Raji (cell line): ENCODE results near the gene UTRN.

Source experiments
- POLR2A ChIP-seq: IDR thresholded peaks from 2 replicates; pipeline ENCODE4 v1.6.1; 2011; ENCODE audit warnings: low read depth, low read length, control low read depth; ENCODE audit not compliant: insufficient read depth

The UTRN gene

DNA sequence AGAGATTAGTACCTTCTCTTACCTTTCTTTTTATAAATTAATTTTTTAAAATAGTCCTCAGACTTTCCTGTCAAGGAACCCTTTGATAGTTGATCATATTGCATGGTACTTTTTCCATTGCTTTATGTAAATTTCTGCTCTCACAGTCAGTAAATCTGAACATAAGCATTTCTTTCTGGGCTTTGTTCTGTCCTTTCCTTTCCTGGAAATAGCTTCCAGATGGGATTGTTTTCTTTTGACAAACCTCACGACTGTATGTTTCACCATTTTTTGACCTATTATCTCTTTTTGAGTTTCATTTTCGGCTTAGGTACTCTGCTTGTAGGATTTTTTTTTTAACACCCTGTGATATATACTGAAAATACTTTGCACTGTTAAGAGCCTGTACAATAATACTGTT is 32.6 kb downstream of the UTRN start:
- TF ChIP-seq POLR2A = no peak

DNA sequence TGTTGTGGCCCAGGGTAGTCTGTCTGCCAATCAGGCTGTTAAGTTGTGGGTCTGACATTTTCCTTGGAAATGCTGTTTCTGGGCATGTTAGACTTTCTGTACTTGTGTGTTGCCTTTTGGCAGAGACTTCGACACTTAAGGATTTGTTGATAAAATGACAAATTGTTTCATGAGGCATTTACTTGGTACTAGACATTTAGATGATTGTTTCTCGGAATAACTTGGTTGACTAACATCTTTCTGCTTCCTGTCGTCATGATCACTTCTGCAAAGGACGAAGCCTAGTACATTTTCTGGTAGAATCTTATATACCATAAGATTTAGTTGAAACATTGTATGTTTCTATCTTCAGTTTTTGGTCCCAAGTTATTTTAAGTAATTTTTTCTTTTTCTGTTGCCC is 34.1 kb downstream of the UTRN start:
- no peak for TF ChIP-seq POLR2A

DNA sequence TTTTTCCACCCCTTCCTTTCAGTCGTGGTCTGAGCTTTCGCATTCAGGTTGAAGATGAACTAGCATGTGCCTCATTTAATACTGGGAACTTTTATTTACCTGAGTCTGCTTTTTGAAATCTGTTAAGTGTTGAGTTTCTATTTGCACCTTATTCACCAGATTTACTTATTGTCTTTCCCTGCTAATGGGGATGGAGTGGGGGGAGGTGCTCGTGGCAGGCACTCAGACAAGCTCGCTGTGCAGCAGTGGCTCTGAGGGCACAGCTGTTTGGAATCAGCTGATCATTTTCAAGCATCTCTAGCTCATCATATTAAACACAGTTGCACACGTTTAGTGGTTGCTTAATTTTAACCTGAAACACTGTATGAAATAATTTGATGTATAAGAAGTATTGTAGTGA is 35.6 kb downstream of the UTRN start:
- TF ChIP-seq POLR2A = no peak

DNA sequence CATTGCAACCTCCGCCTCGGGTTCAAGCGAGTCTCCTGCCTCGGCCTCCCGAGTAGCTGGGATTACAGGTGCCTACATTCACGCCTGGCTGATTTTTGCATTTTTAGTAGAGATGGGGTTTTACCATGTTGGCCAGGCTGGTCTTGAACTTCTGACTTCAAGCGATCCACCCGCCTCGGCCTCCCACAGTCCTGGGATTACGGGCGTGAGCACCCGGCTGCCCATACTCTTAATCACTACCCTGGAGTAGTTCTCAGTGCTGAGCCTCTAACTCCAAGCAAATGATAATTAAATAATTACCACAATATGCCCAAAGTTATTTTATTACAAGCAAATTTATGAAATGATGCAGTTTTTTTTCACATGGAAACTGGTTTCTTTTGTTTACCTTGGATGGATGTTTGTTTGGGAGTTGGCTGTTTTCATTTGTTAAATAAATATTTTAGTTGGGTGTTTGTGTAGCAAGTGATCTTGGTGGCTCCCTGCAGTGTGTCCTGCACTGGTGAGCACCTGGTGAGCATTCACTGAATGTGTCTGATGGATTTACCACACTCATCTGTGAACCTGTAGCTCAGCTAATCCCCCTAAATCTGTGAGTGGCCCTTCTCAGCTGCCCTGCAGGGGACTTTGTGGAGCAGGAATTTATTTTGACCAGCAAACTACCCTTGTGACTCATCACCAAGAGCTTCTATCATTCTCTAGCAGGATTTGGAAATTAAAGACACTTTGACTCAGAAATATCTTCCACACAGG is 36.9 kb downstream of the UTRN start:
- no peak for TF ChIP-seq POLR2A

DNA sequence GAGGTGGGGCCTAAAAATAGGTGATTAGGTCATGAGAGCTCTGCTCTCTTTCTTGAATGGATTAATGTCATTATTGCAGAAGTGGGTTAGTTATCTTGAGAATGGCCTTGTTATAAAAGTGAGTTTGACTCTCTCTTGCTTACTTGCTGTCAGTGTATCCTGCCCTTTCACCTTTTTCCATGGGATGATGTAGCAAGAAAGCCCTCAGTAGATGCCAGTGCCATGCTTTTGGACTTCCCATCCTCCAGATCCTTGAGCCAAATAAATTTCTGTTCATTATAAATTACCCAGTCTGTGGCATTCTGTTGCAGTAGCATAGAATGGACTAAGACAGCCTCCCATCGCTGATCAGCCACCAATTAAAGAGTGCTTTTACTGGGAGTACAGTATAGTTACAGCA is 40.1 kb downstream of the UTRN start:
- no peak for TF ChIP-seq POLR2A

DNA sequence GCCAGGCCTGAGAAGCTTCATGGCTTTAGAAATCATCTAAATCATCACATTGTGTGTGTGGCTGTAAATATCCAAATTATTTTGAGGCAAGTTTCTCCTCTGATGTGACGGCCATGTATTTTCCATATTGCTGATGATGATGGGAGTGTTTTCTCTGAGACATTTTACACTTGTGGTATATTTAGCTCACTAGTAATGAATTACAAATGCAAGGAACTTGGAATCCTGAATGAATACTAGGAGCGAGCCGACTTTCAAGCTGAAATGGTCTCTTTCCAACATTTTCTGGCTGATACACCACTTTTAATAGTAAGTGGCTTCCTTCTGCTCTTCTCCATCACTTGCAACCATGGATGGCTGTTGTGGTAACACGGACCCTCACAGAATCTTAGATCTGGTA is 41.3 kb downstream of the UTRN start:
- TF ChIP-seq POLR2A = no peak

DNA sequence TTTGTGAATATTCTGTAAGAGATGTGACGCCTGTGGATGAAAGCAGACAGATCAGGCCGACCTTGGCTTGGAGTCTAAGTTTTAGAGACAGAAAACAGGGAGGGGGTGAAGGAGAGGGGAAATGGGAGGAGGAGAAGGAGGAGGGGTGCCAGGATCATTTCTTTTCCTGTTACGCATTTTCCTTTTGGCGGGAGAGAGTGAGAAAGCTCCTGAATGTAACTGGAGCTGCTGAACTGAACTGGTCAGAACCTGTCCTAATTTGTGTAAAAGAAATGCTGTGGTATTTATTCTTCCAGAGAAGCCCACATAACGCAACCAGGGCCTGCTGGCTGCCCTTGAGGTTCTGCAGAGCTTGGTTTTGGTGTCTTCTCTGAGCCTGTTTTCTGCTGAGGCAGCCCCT is 41.9 kb downstream of the UTRN start:
- no peak for TF ChIP-seq POLR2A

DNA sequence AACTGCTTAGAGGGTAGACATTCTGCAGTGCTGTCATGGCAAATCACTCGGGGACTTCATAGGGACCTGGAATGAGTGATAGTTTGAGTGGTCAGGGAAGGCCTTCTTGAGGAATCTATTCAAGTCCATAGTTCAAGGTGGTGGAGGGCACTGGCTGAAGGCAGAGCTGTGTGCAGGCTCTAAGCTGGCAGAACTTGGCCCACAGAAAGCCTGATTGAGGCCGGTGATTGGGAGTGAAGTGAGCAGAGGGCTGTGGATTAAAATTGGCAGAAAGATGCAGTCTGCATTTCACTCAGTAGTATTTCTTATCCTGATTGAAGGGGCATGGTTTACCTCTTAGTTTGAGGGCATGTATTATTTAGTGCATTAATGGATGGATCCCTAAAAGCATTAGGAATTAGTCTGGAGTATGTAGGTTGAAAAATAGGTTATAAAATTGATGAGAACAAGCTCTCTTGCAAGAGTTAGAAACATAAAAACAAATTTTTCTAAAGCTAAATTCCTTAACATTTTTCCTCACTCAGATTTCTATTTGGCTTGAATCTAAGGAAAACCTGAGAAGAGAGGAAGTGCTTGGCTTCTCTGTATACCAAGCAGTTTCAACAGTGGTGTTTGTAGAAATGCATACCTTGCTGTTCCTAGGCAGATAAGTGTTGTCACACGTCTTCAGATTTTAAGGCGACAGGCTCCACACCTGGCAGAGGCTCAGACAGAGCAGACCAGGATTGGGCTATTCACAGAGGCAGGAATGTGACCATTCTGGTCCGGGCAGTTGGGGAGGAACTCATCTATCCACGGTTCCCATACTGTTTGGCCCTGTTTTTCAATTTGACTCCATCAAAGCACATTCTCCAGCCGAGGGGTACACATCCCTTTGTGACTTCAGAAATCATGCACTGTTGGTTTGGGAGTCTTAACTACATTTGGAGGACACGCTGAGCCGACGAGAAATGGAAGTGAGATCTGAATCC is 45.2 kb downstream of the UTRN start:
- no peak for TF ChIP-seq POLR2A

DNA sequence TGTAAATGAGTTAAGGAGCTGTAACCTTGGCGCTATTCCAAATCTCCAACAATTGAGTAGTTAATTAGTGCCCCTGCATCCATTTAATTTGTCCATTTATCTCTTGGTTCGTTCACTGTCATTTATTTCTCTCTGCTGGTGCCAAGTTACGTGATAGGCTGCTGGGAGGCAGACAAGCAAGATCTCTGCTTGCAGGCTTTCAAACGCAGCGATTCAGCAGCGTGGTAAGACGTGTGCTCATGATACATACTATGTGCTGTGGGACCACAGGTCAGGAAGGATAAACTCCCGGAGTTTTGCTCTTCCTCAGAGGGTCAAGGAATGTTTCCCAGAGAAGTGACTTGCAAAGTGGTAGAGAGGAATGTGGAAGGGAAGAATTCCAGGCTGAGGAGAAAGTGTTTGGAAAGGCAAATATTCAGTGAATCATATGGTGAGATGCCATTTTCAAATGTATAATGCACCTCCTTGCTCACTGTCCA is 46.4 kb downstream of the UTRN start:
- no peak for TF ChIP-seq POLR2A

DNA sequence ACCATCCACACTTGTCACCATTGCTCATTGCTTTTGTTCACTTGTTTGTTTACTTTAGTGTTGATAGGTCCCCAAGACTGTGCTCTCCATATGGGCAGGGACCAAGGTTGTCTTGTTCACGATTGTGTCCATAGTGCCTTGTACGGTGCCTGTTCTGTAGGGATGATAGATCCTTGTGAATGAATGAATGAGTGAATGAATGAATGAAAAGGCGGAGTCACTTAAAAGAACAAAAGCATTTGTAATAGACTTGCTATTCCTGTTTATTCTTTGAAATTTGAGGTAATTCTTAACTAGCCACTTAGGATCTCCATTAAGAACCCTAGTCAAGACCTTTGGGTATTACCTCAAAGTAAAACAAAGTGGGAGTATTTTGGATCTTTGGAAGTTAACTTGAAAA is 47.0 kb downstream of the UTRN start:
- no peak for TF ChIP-seq POLR2A

DNA sequence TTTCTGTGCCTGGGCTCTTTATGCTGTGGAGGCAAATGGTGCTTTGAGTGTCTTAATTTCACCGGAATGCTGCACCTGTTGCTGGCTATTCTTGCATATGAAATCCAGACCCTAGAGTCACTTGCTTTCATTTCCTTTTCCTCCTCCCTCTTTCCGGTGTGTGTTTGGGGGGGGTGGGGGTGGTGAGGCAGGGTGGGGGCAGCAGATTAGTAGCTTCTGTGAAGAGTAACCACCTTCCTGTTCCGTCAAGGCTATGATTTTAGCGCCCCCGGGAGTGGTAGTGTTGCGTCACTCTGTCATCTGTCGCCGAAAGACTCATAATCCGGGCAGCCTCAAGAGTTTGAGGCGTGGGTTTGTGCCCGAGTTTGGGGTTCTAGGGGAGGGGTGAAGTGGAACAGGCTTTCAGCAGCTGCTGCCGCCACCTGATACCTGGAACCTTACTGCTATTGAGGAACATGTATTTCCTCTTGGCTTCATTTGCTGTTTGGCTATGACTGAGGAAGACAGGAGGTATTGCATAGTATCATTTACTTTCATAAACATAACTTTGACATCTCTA is 49.1 kb downstream of the UTRN start:
- TF ChIP-seq POLR2A = no peak
